B cell (primary cell): ENCODE data around the gene LRP1. TPM values are rescaled to one million over a fixed set of nuclear protein-coding genes. Genes with fewer than 3 reads are reported as not detected.

ENCODE experiments used
- ATAC-seq: fragments of 200-7000 bp; cut with Tn5 transposase; one replicate; pipeline ENCODE4 v1.10.0; 2021; ENCODE audit warnings: low read depth, mild to moderate bottlenecking, moderate number of reproducible peaks, moderate library complexity
- CTCF ChIA-PET: fragments of 350-600 bp; sonication (Branson Sonifier 250); formaldehyde crosslinking; loops from one replicate; lab custom pipeline; 2021; ENCODE audit warnings: antibody characterized with exemption, inconsistent platforms; lab: Charles Lee
- POLR2A ChIA-PET: fragments of 350-600 bp; sonication (Branson Sonifier 250); formaldehyde crosslinking; loops from one replicate; lab custom pipeline; 2021; ENCODE audit warnings: antibody characterized with exemption; lab: Charles Lee
- DNase-seq: peaks from one replicate; pipeline ENCODE4 v3.0.0; 2013
- H2AFZ ChIP-seq: 2 replicates; pipeline ENCODE4 v1.6.1; 2012; ENCODE audit warnings: mild to moderate bottlenecking, low read depth, low read length; ENCODE audit not compliant: insufficient read depth, poor library complexity, severe bottlenecking
- H3K27ac ChIP-seq, 2 donors: 1 replicate in 1 of 2; 2 replicates in 1 of 2; pipeline ENCODE4 v1.5.1; 2012 to 2013; ENCODE audit warnings: low read length in 2 of 2, mild to moderate bottlenecking in 2 of 2, moderate library complexity in 1 of 2
- H3K27me3 ChIP-seq, 4 experiments: fragments of 200-600 bp in 1 of 4; sonication (generic) in 1 of 4; replicated peaks in 1 of 4; 1 replicate in 2 of 4; 2 replicates in 2 of 4; pipeline versions ENCODE4 v1.6.1 to v1.7.0; 2013 to 2016; ENCODE audit warnings: low read length in 3 of 4, mild to moderate bottlenecking in 2 of 4, mixed read lengths in 1 of 4, moderate library complexity in 1 of 4; ENCODE audit not compliant: insufficient read depth in 4 of 4, control insufficient read depth in 3 of 4; ENCODE audit errors: control extremely low read depth in 1 of 4
- H3K36me3 ChIP-seq, 2 experiments: replicated peaks in 1 of 2; 1 replicate in 1 of 2; 2 replicates in 1 of 2; pipeline versions ENCODE4 v1.6.1 to v1.7.1; 2013; ENCODE audit warnings: low read length in 1 of 2; ENCODE audit not compliant: insufficient read depth in 2 of 2, control insufficient read depth in 1 of 2; ENCODE audit errors: control extremely low read depth in 1 of 2, extremely low read depth in 1 of 2
- H3K4me1 ChIP-seq, 2 donors: fragments of 200-600 bp in 1 of 2; sonication (generic) in 1 of 2; 1 replicate in 1 of 2; 2 replicates in 1 of 2; pipeline versions ENCODE4 v1.5.1 to v1.6.1; 2013 to 2017; ENCODE audit warnings: low read length in 2 of 2; ENCODE audit not compliant: control insufficient read depth in 2 of 2, insufficient read depth in 2 of 2
- H3K4me2 ChIP-seq: replicated peaks from 2 replicates; pipeline ENCODE3; 2012; ENCODE audit warnings: mild to moderate bottlenecking, low read depth, low read length; ENCODE audit not compliant: poor library complexity, severe bottlenecking
- H3K4me3 ChIP-seq, 5 experiments: fragments of 200-600 bp in 1 of 5; sonication (generic) in 1 of 5; 1 replicate in 3 of 5; 2 replicates in 2 of 5; pipeline versions ENCODE4 v1.5.1 to v1.7.0; 2011 to 2016; ENCODE audit warnings: low read length in 4 of 5, mild to moderate bottlenecking in 4 of 5, low read depth in 2 of 5, control low read depth in 1 of 5, moderate library complexity in 1 of 5; ENCODE audit not compliant: insufficient read depth in 1 of 5; ENCODE audit errors: control extremely low read depth in 1 of 5, extremely low read depth in 1 of 5
- H3K79me2 ChIP-seq: fragments of 200-600 bp; sonication (generic); one replicate; pipeline ENCODE4 v1.6.0; 2016; ENCODE audit warnings: low read length; ENCODE audit not compliant: control insufficient read depth, insufficient read depth
- H3K9ac ChIP-seq: fragments of 200-600 bp; sonication (generic); 2 replicates; pipeline ENCODE4 v1.6.1; 2017; ENCODE audit warnings: mild to moderate bottlenecking, low read length, moderate library complexity
- H3K9me3 ChIP-seq, 3 donors: one replicate each; pipeline versions ENCODE4 v1.6.1 to v1.7.1; 2013; ENCODE audit warnings: low read length in 2 of 3; ENCODE audit not compliant: control insufficient read depth in 2 of 3, insufficient read depth in 1 of 3; ENCODE audit errors: control extremely low read depth in 1 of 3
- H4K20me1 ChIP-seq: 2 replicates; pipeline ENCODE4 v1.6.0; 2012; ENCODE audit warnings: mild to moderate bottlenecking, low read length; ENCODE audit not compliant: insufficient read depth, control insufficient read depth, poor library complexity, severe bottlenecking
- H3K27ac Mint-ChIP-seq: one replicate; pipeline ENCODE4 v1.8.0; 2021; ENCODE audit warnings: mixed read lengths
- H3K27me3 Mint-ChIP-seq: one replicate; pipeline ENCODE4 v1.8.0; 2021; ENCODE audit warnings: mixed read lengths
- H3K4me1 Mint-ChIP-seq: one replicate; pipeline ENCODE4 v1.8.0; 2021; ENCODE audit warnings: mixed read lengths
- H3K4me3 Mint-ChIP-seq: one replicate; pipeline ENCODE4 v1.8.0; 2021; ENCODE audit warnings: mixed read lengths
- H3K9me3 Mint-ChIP-seq: one replicate; pipeline ENCODE4 v1.8.0; 2022; ENCODE audit warnings: mixed read lengths; ENCODE audit not compliant: insufficient read depth
- EZH2 ChIP-seq: IDR thresholded peaks from 2 replicates; pipeline ENCODE4 v1.6.1; 2012; ENCODE audit warnings: borderline replicate concordance, low read depth, mild to moderate bottlenecking, moderate library complexity, low read length; ENCODE audit not compliant: insufficient read depth, poor library complexity, severe bottlenecking
- WGBS: methylation state at CpG from one replicate; pipeline ENCODE4 v1.1.5; 2013; ENCODE audit warnings: missing lambda C conversion rate; ENCODE audit not compliant: insufficient coverage; 5-methylcytosine and 5-hydroxymethylcytosine counted together
- intact Hi-C: fragments of 100-400 bp; cut with micrococcal nuclease; formaldehyde crosslinking; loops from one replicate; pipeline ENCODE4 v1.10.0; 2022
- polyA plus RNA-seq: library from polyadenylated mRNA; depleted of rRNA; stranded (reverse); fragments of >200 nt; gene quantifications from 2 replicates; pipeline ENCODE4 v1.2.3, GENCODE V29; 2012
- total RNA-seq, 2 donors: library from RNA; stranded (reverse); fragments of 120-200 nt in 1 of 2; gene quantifications; 1 replicate in 1 of 2; 2 replicates in 1 of 2; pipeline versions ENCODE4 v1.2.3 to v1.2.4, GENCODE V29; 2013 to 2022
- TF ChIP-seq, protein P1 (sequence below): fragments of 200-600 bp; IDR thresholded peaks from one replicate; pipeline ENCODE4 v1.8.0; 2022; ENCODE audit warnings: antibody characterized with exemption, mild to moderate bottlenecking

The LRP1 gene
- total and polyA plus RNA-seq, 2 donors (not counting 1 experiment from before 2014, with no cell fraction given), result 2.0 to 4.1 TPM

- intact Hi-C loops, result loop anchor here (1.0 kb wide), 1 partner anchor 30 kb away; no protein-coding TSS in a partner anchor
- H3K9me3 Mint-ChIP-seq, result no peaks in the 10 kb centered on the region
- Histone ChIP-seq H3K4me2 (peak overlapping the region; percentile 94), H3K4me3 (peak overlapping the region in 1 of 5 experiments; percentile 20), H3K9me3 (peaks cover 0 to 11% (median 0%) of the 10 kb centered on the region in 3 donors), H3K27ac (no peak overlapping the region), H3K4me1 (peaks cover 43 to 49% of the 10 kb centered on the region in 2 donors), H3K9ac (no peak overlapping the region), H3K27me3 (peaks cover 0 to 51% (median 17%) of the 10 kb centered on the region in 4 experiments), H3K79me2 (no peaks in the 10 kb centered on the region), H2AFZ (no peak overlapping the region), H4K20me1 (peaks cover 8% of the 10 kb centered on the region), H3K36me3 (no peaks in the 10 kb centered on the region)
- TF ChIP-seq, protein P1, sequence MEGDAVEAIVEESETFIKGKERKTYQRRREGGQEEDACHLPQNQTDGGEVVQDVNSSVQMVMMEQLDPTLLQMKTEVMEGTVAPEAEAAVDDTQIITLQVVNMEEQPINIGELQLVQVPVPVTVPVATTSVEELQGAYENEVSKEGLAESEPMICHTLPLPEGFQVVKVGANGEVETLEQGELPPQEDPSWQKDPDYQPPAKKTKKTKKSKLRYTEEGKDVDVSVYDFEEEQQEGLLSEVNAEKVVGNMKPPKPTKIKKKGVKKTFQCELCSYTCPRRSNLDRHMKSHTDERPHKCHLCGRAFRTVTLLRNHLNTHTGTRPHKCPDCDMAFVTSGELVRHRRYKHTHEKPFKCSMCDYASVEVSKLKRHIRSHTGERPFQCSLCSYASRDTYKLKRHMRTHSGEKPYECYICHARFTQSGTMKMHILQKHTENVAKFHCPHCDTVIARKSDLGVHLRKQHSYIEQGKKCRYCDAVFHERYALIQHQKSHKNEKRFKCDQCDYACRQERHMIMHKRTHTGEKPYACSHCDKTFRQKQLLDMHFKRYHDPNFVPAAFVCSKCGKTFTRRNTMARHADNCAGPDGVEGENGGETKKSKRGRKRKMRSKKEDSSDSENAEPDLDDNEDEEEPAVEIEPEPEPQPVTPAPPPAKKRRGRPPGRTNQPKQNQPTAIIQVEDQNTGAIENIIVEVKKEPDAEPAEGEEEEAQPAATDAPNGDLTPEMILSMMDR, result peak; percentile 93
- TF ChIP-seq EZH2, result no peak
- peak overlapping the region; percentile 56 for H3K27ac Mint-ChIP-seq
- POLR2A ChIA-PET, result interaction anchor here (0.7 to 5.6 kb wide), 4 partner anchors 10 to 85 kb away, joined by 3 to 110 read pairs (median 4); partner anchors contain the start of gene LRP1
- WGBS, result 3% methylated on average over 10 of the region's 16 CpGs
- H3K4me3 Mint-ChIP-seq, result peak overlapping the region; percentile 54
- ATAC-seq (peak; percentile 42), DNase-seq (peak; percentile 89)
- CTCF ChIA-PET, result interaction anchor here (0.6 to 8.8 kb wide), 19 partner anchors 24 to 245 kb away, joined by 3 to 838 read pairs (median 5); partner anchors contain the start of genes INHBE, LRP1, SHMT2 and STAC3
- H3K27me3 Mint-ChIP-seq, result peaks cover 24% of the 10 kb centered on the region
- peaks cover 43% of the 10 kb centered on the region for H3K4me1 Mint-ChIP-seq
Measured at GRCh38 chr12:57213058-57213715, 84.9 kb downstream of the LRP1 start.
